ENCODE results near the gene ARFIP2. TPM values are rescaled to one million over a fixed set of nuclear protein-coding genes. Genes with fewer than 3 reads are reported as not detected.
A peak's percentile ranks its signal among the peaks of the same experiment; 100 is the strongest.

Gene ARFIP2
- total RNA-seq, 1 donor from 2014 or later, result 46.7 TPM

DNA sequence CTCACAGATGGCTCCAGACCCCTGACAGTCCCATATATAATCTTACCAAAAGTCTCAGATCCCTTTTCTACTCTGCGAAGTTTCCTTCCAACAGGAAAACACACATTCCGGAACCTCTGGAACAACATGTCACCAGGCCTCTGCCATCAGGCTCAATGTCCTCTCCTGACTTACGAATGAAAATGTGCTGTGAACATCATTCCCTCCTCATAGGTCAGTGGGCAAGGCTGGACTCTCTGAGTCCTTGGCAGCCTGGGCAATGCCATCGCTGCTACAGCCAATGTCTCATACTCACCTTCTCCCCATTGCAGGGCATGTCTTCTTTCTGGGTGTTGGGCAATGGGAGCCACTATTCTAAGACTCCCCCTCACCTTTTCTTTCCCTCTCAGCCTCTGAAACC is 38.7 kb downstream of the ARFIP2 start:
- no peak for DNase-seq (ENCODE audit: low spot score)
- Mint-ChIP-seq H3K36me3 (ENCODE audit: low read depth, unreplicated experiment) (no peaks in the 10 kb centered on the region), H3K4me1 (ENCODE audit: unreplicated experiment) (peaks cover 6% of the 10 kb centered on the region), H3K27ac (ENCODE audit: unreplicated experiment) (no peak overlapping the region), H3K4me3 (ENCODE audit: unreplicated experiment) (no peak overlapping the region), H3K27me3 (ENCODE audit: unreplicated experiment) (no peaks in the 10 kb centered on the region), H3K9me3 (ENCODE audit: unreplicated experiment) (no peaks in the 10 kb centered on the region)
- TF ChIP-seq, protein P1, sequence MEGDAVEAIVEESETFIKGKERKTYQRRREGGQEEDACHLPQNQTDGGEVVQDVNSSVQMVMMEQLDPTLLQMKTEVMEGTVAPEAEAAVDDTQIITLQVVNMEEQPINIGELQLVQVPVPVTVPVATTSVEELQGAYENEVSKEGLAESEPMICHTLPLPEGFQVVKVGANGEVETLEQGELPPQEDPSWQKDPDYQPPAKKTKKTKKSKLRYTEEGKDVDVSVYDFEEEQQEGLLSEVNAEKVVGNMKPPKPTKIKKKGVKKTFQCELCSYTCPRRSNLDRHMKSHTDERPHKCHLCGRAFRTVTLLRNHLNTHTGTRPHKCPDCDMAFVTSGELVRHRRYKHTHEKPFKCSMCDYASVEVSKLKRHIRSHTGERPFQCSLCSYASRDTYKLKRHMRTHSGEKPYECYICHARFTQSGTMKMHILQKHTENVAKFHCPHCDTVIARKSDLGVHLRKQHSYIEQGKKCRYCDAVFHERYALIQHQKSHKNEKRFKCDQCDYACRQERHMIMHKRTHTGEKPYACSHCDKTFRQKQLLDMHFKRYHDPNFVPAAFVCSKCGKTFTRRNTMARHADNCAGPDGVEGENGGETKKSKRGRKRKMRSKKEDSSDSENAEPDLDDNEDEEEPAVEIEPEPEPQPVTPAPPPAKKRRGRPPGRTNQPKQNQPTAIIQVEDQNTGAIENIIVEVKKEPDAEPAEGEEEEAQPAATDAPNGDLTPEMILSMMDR (IDR thresholded peaks at IDR 0.05; ENCODE audit: unreplicated experiment), result no peak

DNA sequence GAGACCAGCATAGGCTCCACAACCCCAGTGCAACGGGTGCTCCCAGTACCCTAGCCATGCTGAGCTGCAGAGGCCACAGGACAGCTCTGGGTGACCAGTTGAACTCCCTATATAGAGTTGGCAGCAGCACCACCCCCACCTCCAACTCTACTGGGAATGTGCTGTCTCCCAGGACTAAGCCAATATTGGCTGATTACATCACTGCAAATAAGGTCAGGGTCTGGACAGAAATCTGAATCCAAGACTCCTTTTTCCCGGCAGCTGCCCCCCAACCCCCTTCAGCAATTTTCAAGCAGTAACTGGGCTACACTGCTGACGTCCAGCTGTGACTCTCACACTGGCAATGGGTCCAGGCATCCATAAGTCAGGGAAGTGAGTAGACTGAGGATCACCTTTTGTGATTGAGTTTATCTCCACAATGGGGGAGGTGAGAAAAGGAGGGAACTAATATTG is 40.2 kb downstream of the ARFIP2 start, which contains the start of gene HPX:
Gene HPX, minus strand, starts transcription at position 82 of the 453 bp plus-strand sequence. Its CDS starts 24 bp downstream, at position 58.
- TF ChIP-seq, protein P1 (IDR thresholded peaks at IDR 0.05; ENCODE audit: unreplicated experiment), result no peak
- H3K4me1 Mint-ChIP-seq (ENCODE audit: unreplicated experiment), result peaks cover 2% of the 10 kb centered on the region
- H3K27me3 Mint-ChIP-seq (ENCODE audit: unreplicated experiment), result no peaks in the 10 kb centered on the region
- H3K4me3 Mint-ChIP-seq (ENCODE audit: unreplicated experiment), result no peak within 1 kb of the TSS
- H3K27ac Mint-ChIP-seq (ENCODE audit: unreplicated experiment), result no peak within 1 kb of the TSS
- no peaks in the 10 kb centered on the region for H3K36me3 Mint-ChIP-seq (ENCODE audit: low read depth, unreplicated experiment)
- no peak for DNase-seq (ENCODE audit: low spot score)
- no peaks in the 10 kb centered on the region for H3K9me3 Mint-ChIP-seq (ENCODE audit: unreplicated experiment)

DNA sequence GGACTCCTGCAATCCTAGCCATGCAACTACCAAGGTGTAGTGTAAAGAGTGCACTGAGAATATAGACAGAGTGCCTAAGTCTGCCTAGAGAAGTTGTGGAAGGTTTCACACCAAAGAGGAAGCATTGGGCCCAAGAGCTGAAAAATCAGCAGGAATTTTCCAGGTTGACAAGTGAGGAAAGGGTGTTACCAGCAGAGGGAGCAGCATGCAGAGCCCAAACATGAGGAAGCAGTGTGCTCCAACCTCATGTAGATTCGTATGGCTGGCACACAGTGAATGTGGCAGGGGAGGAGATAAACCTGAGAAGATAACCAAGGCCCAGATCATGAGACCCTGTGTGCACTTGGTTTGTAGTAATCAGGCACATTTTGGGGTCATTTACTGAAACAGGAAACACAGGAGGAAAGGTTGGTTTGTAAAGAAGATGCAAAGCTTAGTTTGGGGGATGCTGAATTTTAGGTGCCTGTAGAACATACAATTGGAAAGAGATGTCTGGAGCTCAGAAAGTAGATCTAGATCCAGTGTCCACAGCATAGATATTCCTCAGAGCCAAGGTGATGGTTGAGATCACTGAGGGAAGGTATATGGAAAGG is 42.1 kb downstream of the ARFIP2 start:
- DNase-seq (ENCODE audit: low spot score), result peak; percentile 61
- no peaks in the 10 kb centered on the region for H3K36me3 Mint-ChIP-seq (ENCODE audit: low read depth, unreplicated experiment)
- H3K27me3 Mint-ChIP-seq (ENCODE audit: unreplicated experiment), result no peaks in the 10 kb centered on the region
- no peaks in the 10 kb centered on the region for H3K4me1 Mint-ChIP-seq (ENCODE audit: unreplicated experiment)
- H3K9me3 Mint-ChIP-seq (ENCODE audit: unreplicated experiment), result no peaks in the 10 kb centered on the region
- TF ChIP-seq, protein P1 (IDR thresholded peaks at IDR 0.05; ENCODE audit: unreplicated experiment), result peak; percentile 47
- no peak overlapping the region for H3K4me3 Mint-ChIP-seq (ENCODE audit: unreplicated experiment)
- no peak overlapping the region for H3K27ac Mint-ChIP-seq (ENCODE audit: unreplicated experiment)

DNA sequence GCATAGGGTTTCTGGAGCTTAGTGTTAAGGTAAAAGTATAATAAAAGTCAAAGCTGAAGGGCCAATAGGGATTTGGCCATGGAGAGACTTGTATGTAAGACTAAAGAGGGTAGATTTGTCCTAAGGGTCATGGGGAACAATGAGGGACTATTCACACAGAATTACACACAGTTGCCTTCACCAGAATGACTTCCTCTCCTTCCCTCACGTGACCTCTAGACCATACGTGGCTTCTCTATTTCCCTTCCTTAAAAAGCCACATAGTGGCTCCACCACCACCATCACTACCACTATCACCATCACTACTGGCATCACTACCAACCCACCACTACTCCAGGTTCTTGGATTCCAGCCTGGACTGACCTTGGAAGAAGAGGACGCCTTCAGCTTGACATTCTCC is 43.1 kb downstream of the ARFIP2 start:
- Mint-ChIP-seq H3K27ac (ENCODE audit: unreplicated experiment) (no peak overlapping the region), H3K4me1 (ENCODE audit: unreplicated experiment) (no peaks in the 10 kb centered on the region), H3K9me3 (ENCODE audit: unreplicated experiment) (no peaks in the 10 kb centered on the region), H3K4me3 (ENCODE audit: unreplicated experiment) (no peak overlapping the region), H3K27me3 (ENCODE audit: unreplicated experiment) (no peaks in the 10 kb centered on the region), H3K36me3 (ENCODE audit: low read depth, unreplicated experiment) (no peaks in the 10 kb centered on the region)
- DNase-seq (ENCODE audit: low spot score), result no peak
- TF ChIP-seq, protein P1 (IDR thresholded peaks at IDR 0.05; ENCODE audit: unreplicated experiment), result no peak

DNA sequence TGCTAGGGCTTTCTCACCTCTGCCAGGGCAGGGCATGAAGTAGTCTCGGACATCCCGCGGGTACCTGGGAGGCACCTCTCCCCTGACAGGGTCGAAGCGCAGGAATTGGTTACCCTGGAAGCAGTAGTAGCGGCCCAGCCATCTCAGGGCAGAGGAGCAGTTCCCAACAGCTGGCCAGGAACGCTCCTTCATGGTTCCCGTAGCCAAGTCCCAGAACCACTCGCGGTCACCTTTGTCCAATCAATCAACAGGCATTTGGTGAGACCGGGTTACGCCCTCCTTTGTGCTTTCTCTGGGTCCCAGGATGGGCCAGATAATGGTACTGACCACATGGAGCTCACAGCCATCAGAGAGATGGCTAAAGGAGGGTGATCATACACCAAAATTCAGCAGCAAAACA is 43.7 kb downstream of the ARFIP2 start:
- H3K27ac Mint-ChIP-seq (ENCODE audit: unreplicated experiment), result no peak overlapping the region

More for the DNA sequence above, 43.7 kb downstream of the ARFIP2 start:
- TF ChIP-seq, protein P1 (IDR thresholded peaks at IDR 0.05; ENCODE audit: unreplicated experiment), result no peak
- Mint-ChIP-seq H3K4me1 (ENCODE audit: unreplicated experiment) (no peaks in the 10 kb centered on the region), H3K9me3 (ENCODE audit: unreplicated experiment) (no peaks in the 10 kb centered on the region), H3K27me3 (ENCODE audit: unreplicated experiment) (no peaks in the 10 kb centered on the region), H3K4me3 (ENCODE audit: unreplicated experiment) (no peak overlapping the region), H3K36me3 (ENCODE audit: low read depth, unreplicated experiment) (no peaks in the 10 kb centered on the region)
- DNase-seq (ENCODE audit: low spot score), result no peak

Data from endothelial cell (in vitro differentiated cells).